HepG2 (cell line): Measurements from ENCODE around the gene ECEL1. TPM values are rescaled to one million over a fixed set of nuclear protein-coding genes. Genes with fewer than 3 reads are reported as not detected.

Experiments used
- ATAC-seq: fragments of 200-7000 bp; cut with Tn5 transposase; 3 replicates; pipeline ENCODE4 v1.9.1; 2020; ENCODE audit warnings: mild to moderate bottlenecking, moderate library complexity
- BruUV-seq: library from RNA; stranded (reverse); fragments of 400-500 nt; replicated peaks from 2 replicates; lab custom pipeline; 2021; lab: Mats Ljungman, UMichigan
- CTCF ChIA-PET: fragments of 300-600 bp; formaldehyde crosslinking; extraction: SDS; loops from one replicate; lab custom pipeline; 2021; ENCODE audit warnings: low total read pairs, inconsistent platforms, low intra/inter-chr PET ratio; lab: Yijun Ruan, JAX
- POLR2A ChIA-PET: fragments of 350-600 bp; sonication (Branson Sonifier 250); formaldehyde crosslinking; loops from one replicate; lab custom pipeline; 2020; ENCODE audit warnings: antibody characterized with exemption, inconsistent platforms; lab: Yijun Ruan, JAX
- DNase-seq: peaks from one replicate; pipeline ENCODE4 v3.0.0-alpha.2; 2015; ENCODE audit warnings: low spot score
- FAIRE-seq: peaks from 3 replicates; lab custom pipeline; 2011; peaks lifted over from hg19 to GRCh38; lab: Jason Lieb, UNC
- H2AFZ ChIP-seq: one replicate; pipeline ENCODE4 v1.6.1; 2011; ENCODE audit warnings: low read length, inconsistent platforms
- H3K27ac ChIP-seq: fragments of 300-600 bp; 3 replicates; pipeline ENCODE4 v1.8.0; 2011; ENCODE audit warnings: mixed run types, mild to moderate bottlenecking, mixed read lengths, low read length, inconsistent platforms; ENCODE audit not compliant: insufficient read depth; ENCODE audit errors: extremely low read length
- H3K27me3 ChIP-seq, 2 experiments: fragments of 200-600 bp in 1 of 2; 2 replicates in 1 of 2; 3 replicates in 1 of 2; pipeline versions ENCODE4 v1.6.0 to v1.8.0; 2011; ENCODE audit warnings: low read length in 2 of 2, mild to moderate bottlenecking in 2 of 2, moderate library complexity in 2 of 2, inconsistent platforms in 1 of 2; ENCODE audit not compliant: insufficient read depth in 2 of 2, control insufficient read depth in 1 of 2
- H3K36me3 ChIP-seq, 2 experiments: fragments of 200-600 bp in 1 of 2; replicated peaks in 1 of 2; 2 replicates in 1 of 2; 3 replicates in 1 of 2; pipeline versions ENCODE4 v1.5.1 to v1.8.0; 2011; ENCODE audit warnings: low read length in 2 of 2, inconsistent platforms in 1 of 2; ENCODE audit not compliant: insufficient read depth in 2 of 2, control insufficient read depth in 1 of 2
- H3K4me1 ChIP-seq: 2 replicates; pipeline ENCODE4 v1.5.1; 2012; ENCODE audit warnings: low read length, inconsistent platforms; ENCODE audit not compliant: insufficient read depth
- H3K4me2 ChIP-seq: 2 replicates; pipeline ENCODE4 v1.6.0; 2011; ENCODE audit warnings: low read depth, low read length, inconsistent platforms
- H3K4me3 ChIP-seq, 3 experiments: fragments of 200-600 bp in 1 of 3; sonication (generic), shearing (Covaris generic) in 1 of 3; replicated peaks in 1 of 3; 2 replicates each; pipeline ENCODE4 v1.5.1; 2011 to 2016; ENCODE audit warnings: low read length in 3 of 3, inconsistent platforms in 2 of 3, low read depth in 2 of 3, mild to moderate bottlenecking in 2 of 3, control low read depth in 1 of 3, mixed read lengths in 1 of 3; ENCODE audit not compliant: insufficient read depth in 1 of 3
- H3K79me2 ChIP-seq: one replicate; pipeline ENCODE4 v1.6.1; 2011; ENCODE audit warnings: low read length, inconsistent platforms; ENCODE audit not compliant: insufficient read depth
- H3K9ac ChIP-seq: 2 replicates; pipeline ENCODE4 v1.6.0; 2011; ENCODE audit warnings: mild to moderate bottlenecking, low read depth, low read length, inconsistent platforms; ENCODE audit not compliant: insufficient read depth
- H3K9me3 ChIP-seq: 2 replicates; pipeline ENCODE4 v1.5.1; 2012; ENCODE audit warnings: mild to moderate bottlenecking, low read length
- H4K20me1 ChIP-seq: 2 replicates; pipeline ENCODE4 v1.6.0; 2011; ENCODE audit warnings: inconsistent platforms, mild to moderate bottlenecking, low read length, moderate library complexity; ENCODE audit not compliant: insufficient read depth
- ADNP ChIP-seq: sonication (generic); formaldehyde crosslinking; IDR thresholded peaks from 2 replicates; pipeline ENCODE4 v1.4.0; 2020; ENCODE audit warnings: missing genetic modification reagents
- CC2D1A ChIP-seq: sonication (generic); formaldehyde crosslinking; IDR thresholded peaks from 2 replicates; pipeline ENCODE4 v1.8.1; 2023; ENCODE audit warnings: mild to moderate bottlenecking, missing genetic modification reagents
- CREB3 ChIP-seq: sonication (generic); formaldehyde crosslinking; IDR thresholded peaks from 2 replicates; pipeline ENCODE4 v1.5.0; 2020; ENCODE audit warnings: missing genetic modification reagents
- E2F1 ChIP-seq: sonication (generic); formaldehyde crosslinking; IDR thresholded peaks from 2 replicates; pipeline ENCODE4 v1.5.0; 2020; ENCODE audit warnings: missing genetic modification reagents
- FOXA3 ChIP-seq: IDR thresholded peaks from 2 replicates; pipeline ENCODE4 v1.6.1; 2016; ENCODE audit warnings: missing genetic modification reagents, missing compliant biosample characterization
- FOXK2 ChIP-seq: fragments of 450-650 bp; IDR thresholded peaks from 2 replicates; pipeline ENCODE4 v1.6.1; 2016
- HES4 ChIP-seq: sonication (generic); formaldehyde crosslinking; IDR thresholded peaks from 2 replicates; pipeline ENCODE4 v1.9.0; 2021; ENCODE audit warnings: mild to moderate bottlenecking, missing genetic modification reagents, borderline replicate concordance
- NR3C1 ChIP-seq: sonication (generic); formaldehyde crosslinking; IDR thresholded peaks from 2 replicates; pipeline ENCODE4 v1.4.0; 2020; ENCODE audit warnings: missing genetic modification reagents
- POLR2G ChIP-seq: fragments of 200-400 bp; formaldehyde crosslinking; IDR thresholded peaks from 2 replicates; pipeline ENCODE4 v1.6.1; 2018; ENCODE audit warnings: mild to moderate bottlenecking, low read depth, low read length, moderate library complexity
- RCOR2 ChIP-seq: IDR thresholded peaks from 2 replicates; pipeline ENCODE4 v1.6.1; 2016; ENCODE audit warnings: missing biosample characterization, missing genetic modification reagents
- RFX3 ChIP-seq: IDR thresholded peaks from 2 replicates; pipeline ENCODE4 v1.6.1; 2016; ENCODE audit warnings: missing biosample characterization, missing genetic modification reagents
- UBTF ChIP-seq: sonication (generic); formaldehyde crosslinking; IDR thresholded peaks from 2 replicates; pipeline ENCODE4 v1.4.0; 2020; ENCODE audit warnings: mild to moderate bottlenecking, missing genetic modification reagents
- WIZ ChIP-seq: sonication (generic); formaldehyde crosslinking; IDR thresholded peaks from 2 replicates; pipeline ENCODE4 v1.5.1; 2020; ENCODE audit warnings: mild to moderate bottlenecking, missing genetic modification reagents
- ZNF503 ChIP-seq: sonication (generic); formaldehyde crosslinking; IDR thresholded peaks from 2 replicates; pipeline ENCODE4 v1.4.0; 2020; ENCODE audit warnings: missing genetic modification reagents
- ZNF557 ChIP-seq: sonication (generic); formaldehyde crosslinking; IDR thresholded peaks from 2 replicates; pipeline ENCODE4 v1.4.0; 2020; ENCODE audit warnings: missing genetic modification reagents
- ZNF558 ChIP-seq: sonication (generic); formaldehyde crosslinking; IDR thresholded peaks from 2 replicates; pipeline ENCODE4 v1.9.0; 2022; ENCODE audit warnings: mild to moderate bottlenecking, missing genetic modification reagents, borderline replicate concordance
- ZNF678 ChIP-seq: sonication (generic); formaldehyde crosslinking; IDR thresholded peaks from 2 replicates; pipeline ENCODE4 v1.4.0; 2020; ENCODE audit warnings: mild to moderate bottlenecking, missing genetic modification reagents
- ZNF776 ChIP-seq: sonication (generic); formaldehyde crosslinking; IDR thresholded peaks from 2 replicates; pipeline ENCODE4 v1.4.0; 2020; ENCODE audit warnings: mild to moderate bottlenecking, missing genetic modification reagents
- WGBS: methylation state at CpG from one replicate; pipeline ENCODE4 v1.1.6; 2017; ENCODE audit warnings: low lambda C conversion rate; 5-methylcytosine and 5-hydroxymethylcytosine counted together
- in situ Hi-C: cut with HindIII; loops from 2 replicates; pipeline ENCODE4 v1.10.0; 2017; ENCODE audit warnings: low pct_unique_long_range_greater_than_20kb; ENCODE audit not compliant: extremely low pct_ligation_motif_present
- intact Hi-C: fragments of 100-400 bp; cut with micrococcal nuclease; formaldehyde crosslinking; loops from one replicate; pipeline ENCODE4 v1.10.0; 2022; ENCODE audit not compliant: unreplicated experiment
- polyA plus RNA-seq, 8 experiments: library from polyadenylated mRNA; depleted of rRNA in 3 of 8; stranded (reverse) in 7 of 8; unstranded in 1 of 8; fragments of >200 nt; fragmentation: Illumina TruSeq in 4 of 8; extraction: Trizol in 4 of 8; gene quantifications; 2 replicates each; pipeline versions ENCODE4 v1.2.1 to v1.2.3, GENCODE V29; 2011 to 2016; ENCODE audit warnings: low read depth in 4 of 8, missing spikeins in 1 of 8, mixed read lengths in 1 of 8; ENCODE audit not compliant: insufficient read depth in 1 of 8
- total RNA-seq, 5 experiments: library from RNA; depleted of rRNA; stranded (reverse); fragments of >200 nt; fragmentation: Illumina TruSeq; extraction: Trizol; gene quantifications; 2 replicates each; pipeline ENCODE4 v1.2.3, GENCODE V29; 2016; ENCODE audit warnings: low read depth in 1 of 5

ECEL1 gene
- total and polyA plus RNA-seq, 2 of the 13 experiments (the other 11 are each of a cell fraction or from before 2014, with no cell fraction given): not detected

GRCh38 chr2:232458661-232459418, 28.8 kb downstream of the ECEL1 start:
- Histone ChIP-seq H3K9ac (no peak overlapping the region), H3K36me3 (no peaks in the 10 kb centered on the region), H3K9me3 (no peaks in the 10 kb centered on the region), H3K4me2 (no peak overlapping the region), H2AFZ (no peak overlapping the region), H3K27ac (no peak overlapping the region), H4K20me1 (no peaks in the 10 kb centered on the region; the same call in 1 of the 2 replicates), H3K4me3 (no peak overlapping the region), H3K4me1 (0 out of 2 replicates have a peak, but pooled peaks cover 7% of the 10 kb centered on the region), H3K79me2 (no peaks in the 10 kb centered on the region), H3K27me3 (peaks cover 6 to 63% of the 10 kb centered on the region in 2 experiments; a peak in 4 of 5 replicates)
- no TSS peak for BruUV-seq
- no peak for TF ChIP-seq ZNF678 (CRISPR knock-in tag)
- TF ChIP-seq FOXK2: no peak
- no peak for TF ChIP-seq ZNF503
- no peak for TF ChIP-seq RFX3 (CRISPR knock-in tag)
- TF ChIP-seq E2F1 (CRISPR knock-in tag): no peak
- no peak for TF ChIP-seq WIZ (CRISPR knock-in tag)
- TF ChIP-seq FOXA3 (CRISPR knock-in tag): no peak
- no peak for TF ChIP-seq CREB3 (CRISPR knock-in tag)
- no peak for TF ChIP-seq CC2D1A
- no peak for TF ChIP-seq NR3C1 (CRISPR knock-in tag)
- TF ChIP-seq ZNF776 (CRISPR knock-in tag): no peak
- TF ChIP-seq UBTF (CRISPR knock-in tag): no peak
- TF ChIP-seq POLR2G: no peak
- TF ChIP-seq ADNP (CRISPR knock-in tag): no peak
- TF ChIP-seq HES4: no peak
- no peak for TF ChIP-seq RCOR2
- no peak for TF ChIP-seq ZNF557 (CRISPR knock-in tag)
- no peak for TF ChIP-seq ZNF558 (CRISPR knock-in tag)
- ChIA-PET POLR2A (no interaction called here), CTCF (no interaction called here)
- intact Hi-C loops (no loop called here), in situ Hi-C loops (loop anchor here (5.0 kb wide), 1 partner anchor 58 kb away; no protein-coding TSS in a partner anchor)
- DNase-seq (no peak), ATAC-seq (no peak; the same call in 2 of the 3 replicates), FAIRE-seq (no peak)
- 51% methylated on average over 42 of the region's 56 CpGs for WGBS
